ENCODE data around the gene HACD3. TPM values are rescaled to one million over a fixed set of nuclear protein-coding genes. Genes with fewer than 3 reads are reported as not detected.

The HACD3 gene
- total RNA-seq, 1 experiment from 2014 or later: 71.6 TPM

DNA sequence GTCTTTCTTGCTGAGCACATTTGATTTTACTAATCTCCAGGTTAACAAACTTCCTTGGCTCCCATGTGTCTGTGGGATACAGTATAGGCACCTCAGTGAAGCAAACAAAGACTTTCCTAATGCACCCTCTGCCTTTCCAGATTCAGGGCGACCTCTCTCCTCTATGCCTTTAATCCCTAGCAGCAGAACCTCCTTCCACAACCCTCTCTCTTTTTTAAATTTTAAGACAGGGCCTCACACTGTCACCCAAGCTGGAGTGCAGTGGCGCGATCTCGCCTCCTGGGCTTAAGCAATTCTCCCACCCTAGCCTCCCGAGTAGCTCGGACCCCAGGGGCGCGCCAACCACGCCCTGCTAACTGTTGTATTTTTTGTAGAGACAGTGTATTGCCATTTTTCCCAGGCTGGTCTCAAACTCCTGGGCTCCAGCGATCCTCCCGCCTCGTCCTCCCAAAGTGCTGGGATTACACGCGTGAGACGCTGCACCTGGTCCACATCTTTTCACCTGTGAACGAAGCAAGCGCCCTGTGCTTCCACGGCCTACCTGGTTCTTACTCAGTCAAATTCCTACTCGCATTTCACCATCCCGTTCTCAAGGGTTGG, 1.7 kb upstream of the HACD3 start:
- H3K4me1 ChIP-seq (replicated peaks; ENCODE audit: insufficient read depth): peaks cover 23% of the 10 kb centered on the region
- no peak overlapping the region for H3K27ac ChIP-seq
- no peak overlapping the region for H3K4me2 ChIP-seq
- no TSS peak for BruUV-seq (replicated peaks)
- POLR2A ChIA-PET (ENCODE audit: unreplicated experiment): no interaction called here
- no peak overlapping the region for H3K4me3 ChIP-seq
- peaks cover 32% of the 10 kb centered on the region for H3K79me2 ChIP-seq (ENCODE audit: low read depth)
- H2AFZ ChIP-seq: no peak overlapping the region
- H3K9me3 ChIP-seq (ENCODE audit: insufficient read depth, low read depth): no peaks in the 10 kb centered on the region
- no peaks in the 10 kb centered on the region for H3K36me3 ChIP-seq (ENCODE audit: low read depth)
- intact Hi-C loops (cut with micrococcal nuclease; ENCODE audit: unreplicated experiment): no loop called here
- TF ChIP-seq, protein P1, sequence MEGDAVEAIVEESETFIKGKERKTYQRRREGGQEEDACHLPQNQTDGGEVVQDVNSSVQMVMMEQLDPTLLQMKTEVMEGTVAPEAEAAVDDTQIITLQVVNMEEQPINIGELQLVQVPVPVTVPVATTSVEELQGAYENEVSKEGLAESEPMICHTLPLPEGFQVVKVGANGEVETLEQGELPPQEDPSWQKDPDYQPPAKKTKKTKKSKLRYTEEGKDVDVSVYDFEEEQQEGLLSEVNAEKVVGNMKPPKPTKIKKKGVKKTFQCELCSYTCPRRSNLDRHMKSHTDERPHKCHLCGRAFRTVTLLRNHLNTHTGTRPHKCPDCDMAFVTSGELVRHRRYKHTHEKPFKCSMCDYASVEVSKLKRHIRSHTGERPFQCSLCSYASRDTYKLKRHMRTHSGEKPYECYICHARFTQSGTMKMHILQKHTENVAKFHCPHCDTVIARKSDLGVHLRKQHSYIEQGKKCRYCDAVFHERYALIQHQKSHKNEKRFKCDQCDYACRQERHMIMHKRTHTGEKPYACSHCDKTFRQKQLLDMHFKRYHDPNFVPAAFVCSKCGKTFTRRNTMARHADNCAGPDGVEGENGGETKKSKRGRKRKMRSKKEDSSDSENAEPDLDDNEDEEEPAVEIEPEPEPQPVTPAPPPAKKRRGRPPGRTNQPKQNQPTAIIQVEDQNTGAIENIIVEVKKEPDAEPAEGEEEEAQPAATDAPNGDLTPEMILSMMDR (conservative IDR thresholded peaks at IDR 0.05): no peak
- no peak for TF ChIP-seq EZH2 (IDR thresholded peaks at IDR 0.05; ENCODE audit: low read depth)
- H3F3A ChIP-seq (ENCODE audit: insufficient read depth, low read depth): peaks cover 12% of the 10 kb centered on the region; the same call in 1 of the 2 replicates
- DNase-seq: no peak
- CTCF ChIA-PET: no interaction called here
- H3K9me2 ChIP-seq (ENCODE audit: insufficient read depth): no peaks in the 10 kb centered on the region
- no peaks in the 10 kb centered on the region; the same call in 1 of the 2 replicates for H4K20me1 ChIP-seq (ENCODE audit: insufficient read depth)
- H3K27me3 ChIP-seq (ENCODE audit: insufficient read depth, low read depth): no peaks in the 10 kb centered on the region

DNA sequence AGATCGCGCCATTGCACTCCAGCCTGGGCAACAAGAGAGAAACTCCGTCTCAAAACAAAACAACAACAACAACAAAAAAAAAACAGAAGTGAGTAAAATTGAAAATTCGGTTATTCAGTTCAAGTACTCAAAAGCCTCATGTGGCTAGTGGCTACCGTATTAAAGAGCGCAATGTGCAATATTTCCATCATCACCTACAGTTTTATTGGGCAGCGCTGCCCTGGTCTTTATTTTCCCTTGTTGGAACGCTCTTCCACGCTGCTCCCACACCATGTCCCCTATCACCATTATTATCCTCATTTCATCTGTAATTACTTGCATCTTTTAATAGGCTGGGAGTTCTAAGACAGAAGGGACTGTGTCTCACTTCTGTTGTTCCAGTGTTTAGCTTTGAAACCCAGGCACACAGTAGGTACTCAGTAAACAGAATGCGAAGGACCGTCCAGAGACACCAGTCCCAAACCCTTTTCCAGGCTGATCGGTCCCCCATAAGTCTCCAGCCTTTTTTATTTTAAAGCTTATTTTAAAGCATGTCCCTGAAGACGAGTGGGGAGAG, 423 bp upstream of the HACD3 start:
- BruUV-seq (replicated peaks): no TSS peak
- Histone ChIP-seq H3K79me2 (ENCODE audit: low read depth) (peaks cover 45% of the 10 kb centered on the region), H3F3A (ENCODE audit: insufficient read depth, low read depth) (peaks cover 12% of the 10 kb centered on the region; the same call in 1 of the 2 replicates), H3K4me1 (replicated peaks; ENCODE audit: insufficient read depth) (peaks cover 23% of the 10 kb centered on the region), H3K9me2 (ENCODE audit: insufficient read depth) (no peaks in the 10 kb centered on the region), H3K9me3 (ENCODE audit: insufficient read depth, low read depth) (no peaks in the 10 kb centered on the region), H3K4me3 (peak overlapping the region; percentile 85), H4K20me1 (ENCODE audit: insufficient read depth) (no peaks in the 10 kb centered on the region; the same call in 1 of the 2 replicates), H3K27me3 (ENCODE audit: insufficient read depth, low read depth) (no peaks in the 10 kb centered on the region), H2AFZ (peak overlapping the region; percentile 98), H3K27ac (no peak overlapping the region), H3K36me3 (ENCODE audit: low read depth) (no peaks in the 10 kb centered on the region), H3K4me2 (peak overlapping the region; percentile 69)
- DNase-seq: no peak
- TF ChIP-seq, protein P1 (conservative IDR thresholded peaks at IDR 0.05): no peak
- no peak for TF ChIP-seq EZH2 (IDR thresholded peaks at IDR 0.05; ENCODE audit: low read depth)
- intact Hi-C loops (cut with micrococcal nuclease; ENCODE audit: unreplicated experiment): no loop called here
- CTCF ChIA-PET: interaction anchor here (0.6 kb wide), 1 partner anchor 903 kb away, joined by 6 read pairs; no protein-coding TSS in a partner anchor
- POLR2A ChIA-PET (ENCODE audit: unreplicated experiment): interaction anchor here (0.6 kb wide), 1 partner anchor 16 kb away, joined by 4 read pairs; no protein-coding TSS in a partner anchor

DNA sequence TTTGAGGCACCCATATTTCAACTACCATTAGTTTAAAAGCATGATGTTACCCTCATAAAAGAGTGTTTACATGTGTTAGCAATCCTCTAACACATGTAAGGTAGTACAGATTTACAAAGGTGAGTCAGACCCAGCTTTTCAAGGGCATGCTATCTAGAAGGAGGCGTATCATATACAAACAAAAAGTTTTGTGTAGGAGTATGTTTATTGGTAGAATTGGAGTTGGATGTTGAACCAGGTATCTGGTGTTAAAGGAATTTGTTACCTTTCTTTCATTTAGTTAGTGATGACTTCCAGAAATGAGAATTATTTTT, 2.4 kb downstream of the HACD3 start:
- Histone ChIP-seq H3K36me3 (ENCODE audit: low read depth) (no peaks in the 10 kb centered on the region), H3K9me2 (ENCODE audit: insufficient read depth) (no peaks in the 10 kb centered on the region), H3K4me2 (peak overlapping the region; percentile 69), H3F3A (ENCODE audit: insufficient read depth, low read depth) (peaks cover 12% of the 10 kb centered on the region; the same call in 1 of the 2 replicates), H3K27me3 (ENCODE audit: insufficient read depth, low read depth) (no peaks in the 10 kb centered on the region), H2AFZ (no peak overlapping the region), H3K79me2 (ENCODE audit: low read depth) (peaks cover 71% of the 10 kb centered on the region), H3K27ac (peak overlapping the region; percentile 51), H4K20me1 (ENCODE audit: insufficient read depth) (no peaks in the 10 kb centered on the region; the same call in 1 of the 2 replicates), H3K9me3 (ENCODE audit: insufficient read depth, low read depth) (no peaks in the 10 kb centered on the region), H3K4me3 (peak overlapping the region; percentile 27; the same call in 1 of the 2 replicates), H3K4me1 (replicated peaks; ENCODE audit: insufficient read depth) (peaks cover 23% of the 10 kb centered on the region)
- intact Hi-C loops (cut with micrococcal nuclease; ENCODE audit: unreplicated experiment): no loop called here
- BruUV-seq (replicated peaks): no TSS peak
- no peak for TF ChIP-seq EZH2 (IDR thresholded peaks at IDR 0.05; ENCODE audit: low read depth)
- TF ChIP-seq, protein P1 (conservative IDR thresholded peaks at IDR 0.05): no peak
- ChIA-PET POLR2A (ENCODE audit: unreplicated experiment) (no interaction called here), CTCF (no interaction called here)
- peak in 1 of 2 experiments; percentile 42 for DNase-seq

All from PC-9 (cell line).